ENCODE data around the gene DDO. TPM values are rescaled to one million over a fixed set of nuclear protein-coding genes. Genes with fewer than 3 reads are reported as not detected.

The DDO gene
- total RNA-seq, 2 donors from 2014 or later = 1.9 to 2.7 TPM

DNA sequence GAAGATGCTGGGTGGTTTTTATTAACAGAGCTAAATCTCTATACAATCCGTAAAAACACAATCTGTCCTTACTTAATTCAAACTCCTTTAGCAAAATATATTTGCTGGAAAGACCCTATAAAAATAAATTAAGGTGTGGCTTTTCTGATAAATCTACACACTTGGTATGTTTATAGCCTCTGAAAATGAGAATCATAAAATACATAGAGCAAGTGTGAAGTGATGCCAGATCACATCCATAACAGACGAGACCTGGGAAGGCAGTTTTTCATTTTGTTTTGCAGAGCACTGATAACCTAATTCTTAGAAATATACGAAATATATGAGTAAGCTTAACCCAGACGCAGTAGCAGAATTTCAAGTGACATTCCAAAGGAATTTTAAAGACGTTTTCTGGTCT is 10.4 kb upstream of the DDO start:
- no peak for DNase-seq (ENCODE audit: low spot score)
- intact Hi-C loops (cut with DNase I) = loop anchor here in 1 of 2 donors (5.0 kb wide), 1 partner anchor 661 kb away; the partner anchor contains the start of gene SLC16A10

DNA sequence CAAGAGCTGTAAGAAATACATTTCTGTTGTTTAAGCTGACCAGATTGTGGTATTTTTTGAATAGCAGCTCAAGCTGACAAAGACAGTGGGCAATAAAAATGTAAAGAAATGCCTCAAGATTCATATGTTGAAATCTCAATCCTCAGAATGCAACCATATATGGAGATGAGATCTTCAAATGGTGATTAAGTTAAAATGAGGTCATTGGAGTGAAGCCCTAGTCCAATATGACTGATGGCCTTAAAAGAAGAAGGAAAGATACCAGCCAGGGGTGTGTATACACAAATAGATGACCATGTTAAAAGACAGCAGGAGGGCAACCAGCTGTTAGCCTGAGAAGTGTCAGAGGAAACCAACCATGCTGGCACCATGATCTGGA is 7.1 kb upstream of the DDO start:
- DNase-seq (ENCODE audit: low spot score) = no peak
- intact Hi-C loops (cut with DNase I) = no loop called here

DNA sequence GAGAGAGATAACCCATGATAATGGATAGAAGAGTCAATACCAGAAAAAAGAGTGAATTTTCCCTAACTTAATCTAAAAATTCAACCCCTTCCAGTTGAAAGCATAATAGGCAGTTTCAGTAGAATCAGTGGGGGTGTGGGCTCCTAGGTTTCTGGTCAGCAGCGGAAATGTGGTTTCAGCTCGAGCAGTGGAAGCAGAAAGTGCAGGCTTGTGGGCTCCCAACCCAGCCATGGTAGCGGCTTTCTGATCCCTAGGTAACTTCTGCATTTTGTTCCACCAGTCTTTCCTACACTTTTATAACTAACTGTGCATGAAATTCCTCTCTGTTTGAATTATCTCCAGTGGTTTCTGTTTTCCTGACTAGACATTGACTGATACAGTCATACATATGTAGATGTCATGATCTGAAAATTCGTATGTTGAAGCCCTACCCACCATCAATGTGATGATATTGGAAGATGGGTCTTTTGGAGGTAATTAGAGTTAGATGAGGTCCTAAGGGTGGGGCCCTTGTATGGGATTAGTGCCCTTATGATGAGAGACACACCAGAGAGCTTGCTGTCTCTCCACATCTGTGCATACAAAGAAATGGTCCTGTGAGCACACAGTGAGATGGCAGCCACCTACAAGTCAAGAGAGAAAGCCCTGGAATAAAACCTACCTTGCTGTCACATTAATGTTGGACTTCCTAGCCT is 6.5 kb upstream of the DDO start:
- DNase-seq (ENCODE audit: low spot score) = no peak
- intact Hi-C loops (cut with DNase I) = no loop called here

DNA sequence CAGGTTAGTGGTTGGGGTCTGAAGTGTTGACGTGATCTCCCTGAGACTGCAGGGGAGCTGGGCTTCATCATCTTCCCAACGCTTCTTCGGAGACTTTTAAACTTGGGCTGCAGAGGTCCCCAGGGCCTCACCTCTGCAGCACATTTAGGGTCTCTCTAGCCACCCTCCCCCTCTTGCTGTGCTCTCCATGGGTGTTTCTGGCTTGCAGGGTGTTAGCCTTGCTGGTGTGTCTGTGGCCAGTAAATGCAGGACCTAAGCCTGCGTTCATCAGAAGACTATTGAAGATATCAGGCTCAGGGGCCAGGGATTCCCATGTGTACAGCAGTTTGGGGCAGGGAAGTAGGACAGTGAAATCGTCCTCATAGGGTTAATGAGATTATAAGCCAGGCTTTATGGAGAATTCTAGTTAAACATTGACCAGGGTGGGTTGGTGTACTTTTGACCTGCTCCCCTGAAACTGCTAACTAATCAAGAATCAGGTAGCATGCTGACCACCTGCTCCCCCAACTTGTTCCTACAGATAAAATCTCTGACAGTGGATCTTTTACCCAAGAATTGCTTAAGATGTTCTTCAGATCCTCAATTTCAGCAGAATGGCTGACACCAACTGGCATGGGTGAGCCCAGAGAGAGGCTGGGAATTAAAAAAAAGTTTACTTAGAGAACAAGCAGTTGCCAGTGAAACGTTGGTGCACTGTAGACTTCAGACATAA is 3.8 kb upstream of the DDO start:
- intact Hi-C loops (cut with DNase I) = no loop called here
- DNase-seq (ENCODE audit: low spot score) = no peak

DNA sequence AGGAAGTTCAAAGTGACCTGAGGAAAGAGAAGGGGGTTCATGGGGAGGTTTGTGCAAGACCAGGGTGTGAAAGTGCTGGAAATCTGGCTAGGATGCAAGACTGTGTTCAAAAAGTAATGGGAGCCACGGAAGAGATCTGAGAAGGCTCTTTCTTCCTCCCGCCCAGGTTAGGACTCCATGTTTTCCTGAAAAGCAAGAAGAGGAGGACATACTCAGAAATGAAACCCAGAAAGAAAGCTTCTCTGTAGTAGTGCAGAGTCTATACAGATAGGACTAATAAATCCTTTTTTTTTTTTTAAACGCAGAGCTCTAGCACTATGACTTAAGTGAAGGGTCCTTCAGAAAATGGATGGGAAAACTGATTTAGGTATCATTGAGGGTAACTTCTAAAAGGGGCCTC is 3.2 kb upstream of the DDO start:
- intact Hi-C loops (cut with DNase I) = no loop called here
- DNase-seq (ENCODE audit: low spot score) = no peak

DNA sequence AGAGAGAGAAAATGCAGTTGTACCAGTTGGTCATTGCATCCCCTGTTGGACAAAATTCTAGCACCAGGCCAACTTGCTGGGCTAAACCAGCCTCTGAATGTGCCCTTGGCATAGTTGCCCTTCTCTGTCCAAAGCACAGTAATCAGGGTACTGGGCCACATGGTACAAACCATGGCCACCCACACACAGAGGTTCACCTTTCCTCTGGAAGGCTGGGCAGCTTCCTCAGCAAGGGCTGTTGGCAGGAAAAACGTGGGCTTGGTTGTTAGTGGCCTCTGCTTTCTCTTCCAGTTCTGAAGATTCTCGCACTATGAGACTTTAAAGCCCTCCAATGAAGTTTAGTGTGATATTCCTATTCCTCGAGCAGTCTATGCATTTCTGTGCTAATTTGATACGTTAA is 706 bp downstream of the DDO start:
- intact Hi-C loops (cut with DNase I) = no loop called here
- no peak for DNase-seq (ENCODE audit: low spot score)

DNA sequence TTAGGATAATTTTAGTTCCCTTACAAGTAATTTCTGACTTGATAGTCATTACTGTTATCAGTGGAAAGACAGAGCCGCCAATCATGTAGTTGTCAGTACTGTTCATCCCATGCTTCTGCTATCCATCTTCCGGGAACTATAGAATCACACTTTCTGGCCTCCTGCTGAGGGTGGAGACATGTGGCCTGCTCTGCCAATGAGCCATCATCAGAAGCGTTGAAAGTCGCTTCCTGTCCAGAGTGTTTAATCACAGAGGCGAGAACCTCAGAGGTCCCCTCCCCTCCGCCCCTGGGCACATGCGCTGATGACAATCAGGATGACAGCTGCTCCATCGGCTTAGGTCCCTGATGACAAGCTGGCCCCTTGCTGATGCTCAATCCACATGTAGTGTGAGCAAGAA is 3.0 kb downstream of the DDO start:
- intact Hi-C loops (cut with DNase I) = no loop called here
- no peak for DNase-seq (ENCODE audit: low spot score)

DNA sequence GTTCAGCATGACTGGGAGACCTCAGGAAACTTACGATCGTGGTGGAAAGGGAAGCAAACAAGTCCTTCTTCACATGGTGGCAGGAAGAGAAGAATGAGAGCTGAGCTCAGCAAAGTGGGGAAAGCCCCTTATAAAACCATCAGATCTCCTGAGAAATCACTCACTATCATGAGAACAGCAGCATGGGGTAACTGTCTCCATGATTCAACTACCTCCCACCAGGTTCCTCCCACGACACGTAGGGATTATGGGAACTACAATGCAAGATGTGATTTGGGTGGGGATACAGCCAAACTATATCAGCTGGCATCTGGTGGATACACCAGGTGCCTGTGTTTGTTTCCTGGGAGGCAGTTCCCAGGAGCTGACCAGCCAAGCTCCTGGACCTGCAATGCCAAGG is 4.9 kb downstream of the DDO start:
- DNase-seq (ENCODE audit: low spot score) = no peak
- intact Hi-C loops (cut with DNase I) = no loop called here

DNA sequence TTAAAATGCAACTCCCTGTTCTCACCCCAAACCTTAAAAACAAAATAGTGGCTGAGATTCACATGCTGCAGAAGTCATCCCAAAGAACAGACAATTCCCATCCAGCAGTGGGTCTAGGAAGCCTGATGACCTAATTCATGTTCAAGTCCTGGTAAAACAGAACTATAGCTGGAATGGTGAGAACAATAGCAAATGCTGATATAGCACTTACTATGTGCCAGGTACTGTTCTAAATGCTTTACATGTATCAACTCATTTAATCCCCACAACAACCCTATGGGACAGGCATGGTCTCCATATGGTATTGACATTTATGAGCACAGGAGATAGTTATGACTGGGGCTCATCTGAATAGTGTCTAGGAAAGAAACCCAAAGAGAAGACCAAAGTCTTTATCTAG is 5.6 kb downstream of the DDO start:
- no peak for DNase-seq (ENCODE audit: low spot score)
- intact Hi-C loops (cut with DNase I) = no loop called here

DNA sequence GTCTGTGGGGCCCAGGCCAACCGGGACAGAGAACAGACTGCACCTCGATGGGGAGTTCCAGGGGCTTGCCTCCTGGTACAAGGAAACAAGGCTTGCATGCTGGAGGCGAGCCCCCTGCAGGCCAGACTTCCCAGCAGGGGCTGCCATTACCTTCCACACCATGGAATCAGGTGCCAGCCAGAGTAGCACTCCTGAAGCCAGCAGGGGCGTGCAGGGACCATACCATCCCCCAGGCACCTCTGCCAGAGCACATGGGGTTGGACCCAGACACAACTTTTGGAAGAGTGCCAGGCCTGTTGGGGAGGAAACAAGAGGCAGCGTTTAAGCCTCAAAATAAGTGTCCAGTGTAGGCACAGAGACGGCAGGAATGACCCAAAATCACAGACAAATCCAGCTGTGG is 6.5 kb downstream of the DDO start:
- intact Hi-C loops (cut with DNase I) = no loop called here
- DNase-seq (ENCODE audit: low spot score) = no peak

DNA sequence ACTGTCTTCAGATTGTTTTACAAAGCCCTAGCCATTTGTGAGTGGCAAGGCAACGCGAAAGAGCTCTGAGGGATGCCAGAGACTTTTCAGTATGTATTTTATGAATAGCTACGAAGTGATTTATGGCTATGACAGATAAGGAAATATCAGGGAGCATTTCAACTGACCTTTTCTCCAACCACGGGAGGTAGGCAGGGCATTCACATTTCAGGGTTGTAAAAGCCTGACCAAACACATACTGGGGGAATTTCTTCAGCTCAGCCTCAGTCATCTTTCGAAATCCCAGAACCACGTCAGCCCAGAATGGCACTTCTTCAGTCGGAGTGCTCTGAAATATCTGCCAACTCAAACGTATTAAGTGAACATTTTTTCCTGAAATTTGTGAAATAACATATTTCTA is 10.8 kb downstream of the DDO start:
- intact Hi-C loops (cut with DNase I) = no loop called here
- DNase-seq (ENCODE audit: low spot score) = no peak

DNA sequence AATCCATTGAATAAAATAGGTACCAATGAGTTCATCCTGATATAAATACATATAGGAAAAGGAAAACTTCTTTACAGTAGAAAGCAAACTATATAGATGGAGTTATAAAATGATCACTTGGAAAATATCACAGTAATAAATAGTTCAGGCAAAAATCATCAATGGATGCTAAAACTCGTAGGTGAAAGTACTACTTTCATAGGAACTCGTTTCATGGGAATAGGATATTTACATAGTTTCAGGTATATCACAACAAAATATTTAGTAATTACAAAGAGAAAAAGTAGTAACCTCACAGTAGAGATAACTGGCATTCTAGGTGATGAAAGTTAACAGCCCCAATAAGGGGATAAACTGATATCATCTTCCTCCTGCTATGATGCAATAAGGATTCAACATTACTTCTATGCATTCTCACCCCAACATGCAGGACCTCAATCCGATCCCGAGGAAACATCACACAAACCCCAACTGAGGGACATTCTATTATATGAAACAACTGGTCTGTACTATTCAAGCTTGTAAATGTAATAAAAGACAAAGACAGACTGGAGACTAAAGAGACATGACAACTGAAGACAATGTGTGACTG is 13.7 kb downstream of the DDO start:
- intact Hi-C loops (cut with DNase I) = no loop called here
- DNase-seq (ENCODE audit: low spot score) = no peak

DNA sequence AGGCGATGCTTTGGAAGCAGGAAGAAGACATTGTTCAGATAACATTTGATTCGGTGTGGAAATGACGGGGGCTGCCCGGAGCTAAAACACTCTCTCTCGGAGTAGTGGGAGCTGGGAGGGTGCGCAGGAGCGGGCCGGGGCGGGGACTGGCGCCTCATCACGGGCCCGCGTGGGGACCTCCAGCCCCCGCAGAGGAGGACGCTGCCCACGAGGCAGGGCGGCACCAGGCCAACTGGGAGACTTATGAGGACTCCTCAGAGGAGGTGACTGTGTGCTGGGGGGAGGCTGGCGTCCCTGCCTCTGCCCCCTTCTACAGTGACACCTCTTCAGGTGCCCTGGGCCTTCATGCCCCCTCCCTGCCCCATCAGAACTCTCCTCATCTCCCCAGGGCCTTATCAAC is 15.2 kb downstream of the DDO start:
- DNase-seq (ENCODE audit: low spot score) = no peak
- intact Hi-C loops (cut with DNase I) = no loop called here

DNA sequence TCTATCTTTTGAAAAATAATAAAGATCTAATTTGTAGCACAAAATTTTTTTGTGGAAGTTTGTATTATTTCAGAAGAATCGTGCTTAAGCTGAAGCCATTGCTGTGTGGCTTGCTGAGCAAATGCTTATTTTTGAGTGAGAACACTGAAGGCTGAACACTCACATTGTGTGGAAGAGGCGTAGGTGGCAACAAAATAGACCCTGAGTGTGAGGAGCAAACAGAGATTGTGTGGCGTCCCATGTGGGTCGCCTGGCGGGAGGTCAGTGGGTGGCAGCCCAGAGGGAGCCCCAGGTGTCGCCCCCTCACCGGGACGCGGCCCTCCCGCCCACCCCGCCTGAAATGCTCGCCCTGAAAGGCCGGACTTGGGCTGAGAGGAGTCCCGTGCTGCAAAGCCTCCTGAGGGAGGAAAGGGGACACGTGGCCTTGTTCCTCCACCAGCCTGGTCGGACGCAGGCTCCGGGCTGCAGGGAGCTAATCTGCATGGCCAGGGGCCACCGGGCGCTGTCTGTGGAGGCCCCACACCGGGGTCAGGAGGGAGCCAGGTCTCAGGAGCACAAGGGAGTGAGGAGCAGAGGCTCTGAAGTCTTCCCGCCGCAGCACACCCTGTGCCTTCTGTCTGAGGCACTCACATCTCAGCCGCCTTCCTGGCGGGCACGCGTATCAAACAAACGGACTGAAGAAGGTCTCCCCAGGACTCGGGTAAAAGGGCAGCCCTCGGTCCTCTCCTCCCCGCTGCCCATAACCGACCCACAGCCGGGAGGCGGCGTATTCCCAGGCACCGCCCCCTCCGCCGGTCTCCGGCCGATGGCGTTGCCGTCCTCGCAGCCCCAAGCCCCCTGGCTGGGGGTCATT is 15.9 kb downstream of the DDO start:
- intact Hi-C loops (cut with DNase I) = loop anchor here (5.0 to 10.0 kb wide), 3 partner anchors 215 to 1972 kb away; partner anchors contain the start of gene CDC40 (in 1 of the 2)
- DNase-seq (ENCODE audit: low spot score) = no peak

DNA sequence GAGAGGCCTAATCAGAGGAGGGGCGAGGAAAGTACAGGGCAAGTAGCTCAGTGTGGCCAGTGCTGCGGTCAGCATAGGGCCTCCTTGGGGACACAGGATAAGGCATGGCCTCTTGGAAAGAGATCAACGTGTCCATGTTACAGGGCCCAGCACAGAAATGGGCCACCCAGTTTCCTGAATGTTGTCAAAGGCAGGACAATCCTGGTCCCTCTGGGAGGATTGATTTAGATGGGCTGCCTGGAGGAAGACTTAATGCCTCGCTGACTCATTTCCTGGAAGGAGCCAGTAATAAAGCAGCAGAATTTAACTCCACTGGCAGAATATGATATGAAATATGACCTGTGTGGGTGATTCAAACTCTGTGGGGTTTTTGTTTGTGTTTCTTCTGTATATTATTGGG is 16.6 kb downstream of the DDO start:
- no peak for DNase-seq (ENCODE audit: low spot score)
- intact Hi-C loops (cut with DNase I) = loop anchor here (5.0 to 10.0 kb wide), 3 partner anchors 214 to 1971 kb away; partner anchors contain the start of gene CDC40 (in 1 of the 2)

DNA sequence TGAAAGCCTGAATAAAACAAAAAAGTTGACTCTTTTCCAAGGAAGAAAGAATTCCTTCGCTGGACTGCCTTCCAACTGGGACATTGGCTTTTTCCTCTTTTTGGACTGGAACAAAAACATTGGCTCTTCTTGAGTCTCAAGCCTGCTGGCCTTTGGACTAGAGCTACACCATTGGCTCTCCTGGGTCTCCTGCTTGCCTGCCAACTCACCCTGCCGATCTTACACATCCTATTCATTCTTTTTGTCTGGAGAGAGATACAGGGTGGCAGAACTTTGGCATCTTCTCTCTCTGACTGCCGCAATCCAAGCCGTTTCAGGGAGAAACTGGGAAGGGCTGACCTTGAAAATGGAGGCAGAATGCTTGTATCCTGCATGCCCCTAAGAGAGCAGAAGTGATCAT is 20.2 kb downstream of the DDO start:
- no peak for DNase-seq (ENCODE audit: low spot score)
- intact Hi-C loops (cut with DNase I) = loop anchor here (5.0 to 10.0 kb wide), 3 partner anchors 210 to 1968 kb away; partner anchors contain the start of gene CDC40 (in 1 of the 2)

DNA sequence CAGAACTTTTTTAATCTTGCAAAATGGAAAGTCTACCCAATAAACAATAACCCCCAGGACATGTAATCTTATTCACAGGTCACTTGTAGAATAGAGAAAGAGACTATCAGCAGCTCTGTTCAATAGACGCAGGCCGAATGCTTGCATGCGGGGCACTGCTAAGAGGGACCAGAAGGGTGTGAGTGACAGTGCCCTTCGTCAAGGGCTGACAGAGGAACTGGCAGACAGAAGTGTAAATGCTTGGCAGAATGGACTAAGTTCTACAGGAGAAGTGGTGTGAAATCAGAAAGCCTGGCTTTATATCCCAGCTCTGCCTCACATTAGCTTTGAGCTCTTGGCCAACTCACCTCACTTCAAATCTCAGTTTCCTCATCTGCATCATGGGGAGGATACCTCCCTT is 21.0 kb downstream of the DDO start:
- intact Hi-C loops (cut with DNase I) = loop anchor here (10.0 kb wide), 2 partner anchors 210 to 690 kb away; partner anchors contain the start of gene CDC40 (in 1 of the 2)
- DNase-seq (ENCODE audit: low spot score) = no peak

DNA sequence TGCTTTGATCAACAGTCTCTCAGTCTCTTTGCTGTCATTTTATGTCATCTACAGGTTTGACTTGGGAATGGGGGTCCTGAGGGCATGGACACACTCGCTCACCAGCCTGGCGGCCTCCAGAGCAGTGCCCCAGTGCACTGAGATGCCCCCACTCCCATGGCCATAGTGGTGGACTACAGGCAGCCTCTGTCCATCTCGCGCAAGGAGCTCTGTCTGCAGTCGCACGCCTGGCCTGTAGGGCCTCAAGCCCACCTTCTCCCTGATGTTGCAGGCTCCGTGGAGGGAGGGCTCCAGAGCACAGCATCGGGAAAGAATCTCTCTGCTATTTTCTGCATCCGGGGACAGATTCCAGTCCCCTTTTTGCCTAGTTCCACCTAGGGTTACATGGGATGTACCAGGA is 22.6 kb downstream of the DDO start:
- DNase-seq (ENCODE audit: low spot score) = no peak
- intact Hi-C loops (cut with DNase I) = loop anchor here (10.0 kb wide), 2 partner anchors 208 to 688 kb away; partner anchors contain the start of gene CDC40 (in 1 of the 2)

DNA sequence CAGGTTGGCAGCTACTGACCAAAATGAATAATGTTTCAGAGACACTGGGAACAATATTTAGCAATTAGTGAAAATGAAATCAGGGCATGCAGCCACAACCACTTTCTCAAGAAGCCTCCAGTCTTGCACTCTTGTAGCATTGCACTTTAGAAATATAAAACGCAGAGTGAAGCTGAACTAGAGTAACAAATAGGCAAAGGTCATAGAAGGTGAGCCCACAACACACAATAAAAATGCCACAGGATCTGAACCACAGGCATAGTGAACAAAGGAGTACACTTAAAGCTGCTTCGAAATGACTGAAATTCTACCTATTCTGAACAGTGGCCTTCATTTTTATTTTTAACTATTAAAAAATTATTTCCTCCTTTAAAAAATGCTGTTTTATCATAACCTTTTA is 25.0 kb downstream of the DDO start:
- DNase-seq (ENCODE audit: low spot score) = no peak
- intact Hi-C loops (cut with DNase I) = loop anchor here (2.0 to 10.0 kb wide), 3 partner anchors 206 to 686 kb away; partner anchors contain the start of genes CDC40 (in 1 of the 2) and WASF1 (in 1 of the 2)
